Activated CD4-positive, alpha-beta T cell treated with anti-CD3 and anti-CD28 coated beads, Interleukin-2, Interleukin-4, amounts not matched to agents 100 ng/mL and 50 ng/mL, durations not matched to agents 16 hours and 8 hours (primary cell): ENCODE results near the gene PREX1.

Experiments
- DNase-seq: peaks from one replicate; pipeline ENCODE4 v3.0.0-alpha.2; 2020; ENCODE audit warnings: low spot score

Gene PREX1

DNA sequence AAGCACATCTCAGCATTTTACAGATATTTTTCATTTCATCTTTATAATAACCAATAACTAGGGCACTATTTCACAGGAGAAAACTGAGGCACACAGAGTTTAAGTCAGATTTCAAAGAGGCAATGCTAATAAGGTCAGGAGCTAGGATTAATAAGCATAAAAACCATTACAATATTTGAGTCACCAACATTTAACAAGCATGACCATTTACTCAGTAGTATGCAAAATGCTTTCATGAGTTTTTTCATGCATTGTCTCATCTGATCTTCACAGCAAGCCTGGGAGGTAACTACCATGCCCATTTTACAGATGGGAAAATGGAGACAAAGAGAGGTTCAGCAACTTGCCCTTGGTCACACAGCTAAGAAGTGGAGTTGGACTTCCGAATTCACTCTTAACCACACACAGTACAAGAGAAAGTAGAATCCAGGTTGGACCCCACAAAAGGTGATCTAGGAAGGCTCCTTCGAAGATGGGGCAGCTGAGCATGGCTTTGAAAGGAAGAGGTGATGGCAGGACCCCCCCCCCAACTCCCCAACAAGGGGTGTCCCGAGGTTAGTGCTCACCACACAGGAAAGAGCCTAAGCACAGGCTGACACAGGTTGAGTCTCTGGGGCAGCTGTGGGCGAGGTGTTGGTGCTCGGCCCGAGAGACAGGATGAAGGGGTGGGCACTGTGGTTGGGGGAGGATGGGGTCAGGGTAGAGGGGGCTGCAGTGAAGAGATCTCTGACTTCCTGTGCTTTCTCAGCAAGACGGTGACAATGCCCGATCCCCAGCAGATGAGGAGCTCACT is 108.8 kb downstream of the PREX1 start:
- peak; percentile 66 for DNase-seq

DNA sequence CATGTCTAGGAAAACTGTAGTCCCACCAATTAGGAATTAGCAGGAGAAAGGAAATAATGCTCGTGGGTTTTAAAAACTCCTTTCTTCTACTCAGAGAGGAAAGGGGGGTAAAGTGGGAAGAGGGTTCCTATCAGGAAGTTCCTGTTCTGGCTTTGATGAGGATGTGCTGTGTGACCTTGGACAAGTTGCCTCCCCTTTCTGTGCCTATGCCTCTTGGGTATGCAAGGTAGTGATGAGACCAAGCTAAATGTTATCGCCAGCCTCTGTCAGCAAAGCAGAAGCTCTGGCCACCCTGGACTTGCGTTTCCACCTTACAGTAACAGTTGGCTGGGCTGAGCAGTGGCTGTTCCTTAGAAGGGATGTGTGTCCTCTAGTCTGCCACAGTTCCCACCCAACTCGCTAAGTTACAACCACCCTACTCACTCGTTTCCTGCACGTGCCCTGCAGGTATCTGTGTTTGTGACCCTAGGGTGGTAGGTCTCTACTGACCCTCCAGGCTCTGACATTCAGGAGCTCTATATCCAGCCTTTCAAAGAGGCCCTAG is 110.0 kb downstream of the PREX1 start:
- DNase-seq, result no peak

DNA sequence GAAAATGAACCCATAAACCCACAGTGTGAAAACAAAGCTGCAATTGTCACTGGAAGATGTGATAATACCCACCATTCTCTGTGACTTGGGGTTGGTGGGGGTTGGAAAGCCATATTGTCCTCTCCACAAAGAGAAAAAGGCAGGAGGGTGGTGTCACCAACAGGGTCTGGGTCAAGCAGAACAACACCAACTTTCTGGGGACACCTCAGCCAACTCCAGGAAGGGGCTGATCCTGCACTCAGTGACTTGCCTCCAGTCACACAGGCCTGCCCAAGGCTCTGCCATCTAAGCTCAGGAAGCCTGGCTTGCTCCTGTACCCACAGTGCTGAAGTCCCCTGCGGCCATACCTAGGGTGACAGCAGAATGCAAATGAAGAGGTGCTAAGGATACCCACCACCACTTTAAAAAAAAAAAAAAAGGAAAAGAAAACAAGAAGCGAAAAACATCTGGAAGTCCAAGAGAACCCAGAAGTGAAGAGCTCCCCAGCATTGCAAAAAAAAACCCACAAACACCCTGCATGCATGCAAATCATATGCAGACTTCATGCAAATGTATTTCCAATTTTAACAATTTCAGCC is 110.6 kb downstream of the PREX1 start:
- no peak for DNase-seq

DNA sequence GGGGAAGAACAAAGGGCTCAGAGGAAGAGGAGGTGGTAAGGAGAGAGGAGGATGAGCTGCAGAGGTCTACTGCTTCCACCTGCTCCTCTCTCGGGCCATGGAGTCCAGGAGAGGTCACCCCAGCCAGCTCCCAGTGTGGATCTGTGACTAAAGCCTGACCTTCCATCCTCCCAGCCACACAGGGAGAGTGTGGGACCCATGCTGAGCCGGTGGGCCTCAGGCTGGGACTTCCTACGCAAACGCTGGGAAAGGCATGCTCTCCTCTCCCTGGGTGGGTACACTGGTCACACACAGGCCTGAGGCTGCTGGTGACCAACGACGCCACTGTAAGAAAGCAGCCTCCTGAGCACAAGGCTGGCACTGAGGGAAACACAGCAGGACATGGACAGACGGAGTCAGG is 111.3 kb downstream of the PREX1 start:
- no peak for DNase-seq

DNA sequence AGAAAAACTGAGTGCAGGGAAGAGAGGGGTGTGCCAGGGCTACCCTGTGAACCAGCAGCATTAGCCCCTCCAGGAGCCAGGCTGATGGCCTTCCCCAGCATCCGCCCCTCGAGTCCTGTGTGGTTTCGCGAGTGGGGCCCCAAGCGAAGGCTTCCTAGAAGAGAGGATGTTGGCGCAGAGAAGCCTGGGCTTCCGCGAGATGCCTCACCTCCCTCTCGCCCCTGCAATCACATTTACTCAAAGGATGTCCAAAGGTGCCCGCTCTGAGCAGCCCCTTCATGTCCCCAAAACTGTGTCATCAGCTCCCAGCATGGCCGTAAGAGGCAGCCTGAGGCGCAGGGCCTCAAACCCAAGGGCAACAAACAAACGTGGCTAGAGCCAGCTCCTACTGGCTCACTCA is 111.7 kb downstream of the PREX1 start:
- DNase-seq, result peak; percentile 77

DNA sequence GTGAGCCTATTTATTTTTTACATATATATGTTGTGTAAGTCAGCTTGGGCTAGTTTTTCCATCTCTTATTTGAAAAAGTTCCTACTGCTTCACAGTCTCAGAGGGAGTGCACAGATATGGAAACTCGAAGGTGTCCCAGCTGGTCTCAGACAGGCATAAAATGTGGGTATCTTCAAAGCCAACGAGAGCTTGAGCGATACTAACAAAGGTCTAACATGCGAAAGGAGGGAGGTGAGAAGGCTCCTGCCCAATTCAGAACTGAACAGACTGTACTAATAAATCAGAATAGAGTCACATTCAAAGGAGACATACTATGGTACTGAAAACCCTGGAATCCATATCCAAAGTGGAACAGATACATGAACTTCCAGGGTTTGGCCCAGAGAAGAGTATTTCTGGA is 113.0 kb downstream of the PREX1 start:
- DNase-seq, result no peak

DNA sequence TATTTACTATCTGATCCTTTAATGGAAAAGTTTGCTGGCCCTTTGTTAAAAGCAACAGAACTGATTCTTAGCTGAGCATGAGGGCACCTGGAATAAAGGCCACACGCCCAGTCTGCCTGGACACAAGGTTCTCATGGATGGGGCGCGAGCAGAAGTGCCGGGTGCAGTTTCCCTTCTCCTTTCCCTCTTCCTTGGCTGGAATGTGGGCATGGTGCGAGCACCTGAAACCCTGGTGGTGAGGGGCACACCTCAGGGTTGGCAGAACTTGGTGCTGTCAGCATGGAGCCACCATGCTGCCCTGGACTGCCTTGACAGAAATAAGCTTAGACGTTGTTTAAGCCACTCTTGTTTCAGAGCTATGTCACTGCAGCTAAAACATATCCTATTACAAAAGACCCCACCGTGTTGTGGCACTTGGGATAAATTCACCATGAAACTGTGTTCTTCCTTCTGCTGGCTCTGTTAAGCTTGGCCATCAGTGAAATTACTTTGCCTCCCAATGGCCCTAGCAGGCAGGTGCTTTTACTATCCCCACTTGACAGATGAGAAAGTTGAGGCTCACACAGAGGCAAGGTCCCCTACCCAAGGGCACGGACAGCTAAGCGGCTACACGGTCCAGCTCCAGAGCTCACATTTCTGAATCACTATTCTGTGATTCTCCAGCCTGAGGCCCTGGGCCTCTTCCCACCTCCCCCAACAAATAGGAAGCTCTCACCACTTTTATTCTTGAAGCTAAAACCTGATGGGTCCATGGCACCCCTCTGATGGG is 115.9 kb downstream of the PREX1 start:
- no peak for DNase-seq

DNA sequence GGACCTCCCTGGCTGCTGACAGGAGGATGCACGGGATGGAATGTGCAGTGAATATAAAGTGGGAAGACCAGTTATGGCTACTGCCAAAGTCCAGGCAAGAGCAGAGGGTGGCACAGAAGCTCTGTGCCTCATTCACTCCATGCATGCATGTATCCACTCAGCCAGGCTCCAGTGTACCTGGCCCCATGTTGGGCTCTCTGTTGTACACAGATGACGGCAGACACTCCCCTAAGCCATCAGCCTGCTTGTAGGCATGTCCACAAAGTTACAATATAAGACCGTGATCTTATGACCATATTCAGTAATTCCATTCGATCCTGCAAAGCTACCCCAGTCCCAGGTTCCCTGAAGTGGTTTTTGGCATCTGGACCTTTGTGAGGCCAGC is 116.8 kb downstream of the PREX1 start:
- no peak for DNase-seq

DNA sequence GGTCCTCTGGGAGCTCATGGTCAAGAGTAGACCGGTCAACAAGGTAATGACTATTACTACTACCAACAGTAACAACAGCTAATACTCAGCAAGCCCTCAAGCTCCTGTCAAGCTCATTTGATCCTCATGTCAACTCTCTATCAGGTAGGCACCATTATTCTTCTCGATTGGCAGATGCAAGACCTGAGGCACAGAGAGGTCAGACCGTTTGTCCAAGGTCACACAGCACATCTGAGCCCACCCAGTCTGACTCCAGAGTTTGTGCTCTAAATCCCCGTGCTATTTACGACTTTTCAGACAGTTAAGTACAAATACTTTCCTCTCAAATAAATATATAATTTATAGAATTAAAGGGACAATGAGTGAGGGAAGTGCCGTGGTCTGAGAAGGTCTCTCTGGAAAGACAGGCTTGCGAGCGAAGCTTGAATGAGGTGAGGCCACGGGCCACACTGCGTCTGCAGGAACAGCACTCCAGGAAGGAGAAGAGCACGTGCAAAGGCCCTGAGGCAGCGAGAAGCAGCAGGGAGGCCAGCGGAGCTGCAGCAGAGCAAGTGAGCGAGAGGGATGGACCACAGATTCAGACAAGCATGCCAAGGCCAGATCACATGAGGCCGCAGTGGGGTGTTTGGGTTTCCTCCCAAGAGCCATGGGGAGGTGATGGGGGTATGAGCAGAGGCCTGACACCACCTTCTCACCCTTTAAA is 117.3 kb downstream of the PREX1 start:
- no peak for DNase-seq

DNA sequence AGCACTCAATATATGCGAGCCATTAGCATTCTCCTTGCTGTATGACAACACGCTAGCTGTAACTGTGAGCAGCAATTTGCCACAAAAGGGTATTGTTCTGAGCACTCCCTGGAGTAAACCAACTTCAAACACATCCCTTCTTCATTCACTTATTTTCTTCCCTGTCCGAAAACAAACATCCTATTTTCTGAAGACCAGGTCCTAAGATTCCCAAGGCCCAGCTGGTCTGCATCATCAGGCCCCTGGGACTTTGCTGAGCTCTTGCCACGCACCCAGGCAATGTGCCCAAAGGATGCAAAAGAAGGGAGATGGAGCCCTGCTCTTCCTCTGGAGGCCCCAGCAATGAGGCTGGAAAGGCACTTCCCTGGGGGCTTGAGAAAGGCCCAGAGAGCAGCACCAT is 118.1 kb downstream of the PREX1 start:
- no peak for DNase-seq

DNA sequence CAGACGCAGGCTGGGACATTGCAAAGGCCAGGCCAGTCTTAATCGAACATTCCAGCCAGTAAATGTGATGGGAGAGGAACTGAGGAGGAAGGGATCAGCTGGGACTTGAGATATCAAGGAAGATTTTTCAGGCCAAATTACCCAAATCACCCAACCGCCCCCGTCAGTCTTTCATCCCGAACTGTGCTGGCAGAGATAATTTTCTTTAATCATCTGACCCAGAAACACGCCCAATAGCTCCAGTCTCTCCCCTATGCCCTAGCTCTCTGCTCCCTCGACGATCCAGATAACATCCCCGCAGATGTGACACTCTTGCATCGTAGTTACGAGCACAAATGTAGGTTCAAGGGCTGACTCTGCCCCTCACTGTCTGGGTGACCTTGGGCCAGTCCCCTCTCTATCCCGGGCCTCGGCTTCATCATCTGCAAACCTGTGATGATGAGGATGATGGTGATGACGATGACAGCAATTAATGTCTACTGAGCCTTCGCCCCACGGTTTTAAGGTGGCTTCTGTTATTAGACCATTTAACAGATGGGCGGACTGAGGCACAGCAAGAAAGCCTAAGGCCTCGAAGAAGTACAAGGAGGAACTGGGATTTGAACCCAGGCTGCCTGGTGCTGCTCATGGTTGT is 118.6 kb downstream of the PREX1 start:
- no peak for DNase-seq

DNA sequence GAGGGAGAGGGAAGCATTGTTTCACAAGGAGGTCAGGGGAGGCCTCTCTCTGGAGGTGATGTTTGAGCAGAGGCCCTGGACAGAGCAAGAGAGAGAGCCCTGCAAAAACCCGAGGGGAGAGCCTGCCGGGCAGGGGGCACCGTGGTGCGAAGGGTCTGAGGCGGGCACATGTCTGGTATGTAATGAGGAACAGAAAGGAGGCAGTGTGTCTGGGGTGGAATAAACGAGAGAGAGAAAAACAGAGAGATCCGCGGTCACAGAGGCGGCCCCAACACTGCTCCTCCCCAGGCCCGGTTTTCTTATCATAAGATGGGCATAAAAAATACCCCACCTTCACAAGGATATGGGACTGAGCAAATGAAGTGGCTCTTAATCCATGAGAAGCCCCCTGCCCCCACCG is 119.2 kb downstream of the PREX1 start:
- no peak for DNase-seq

DNA sequence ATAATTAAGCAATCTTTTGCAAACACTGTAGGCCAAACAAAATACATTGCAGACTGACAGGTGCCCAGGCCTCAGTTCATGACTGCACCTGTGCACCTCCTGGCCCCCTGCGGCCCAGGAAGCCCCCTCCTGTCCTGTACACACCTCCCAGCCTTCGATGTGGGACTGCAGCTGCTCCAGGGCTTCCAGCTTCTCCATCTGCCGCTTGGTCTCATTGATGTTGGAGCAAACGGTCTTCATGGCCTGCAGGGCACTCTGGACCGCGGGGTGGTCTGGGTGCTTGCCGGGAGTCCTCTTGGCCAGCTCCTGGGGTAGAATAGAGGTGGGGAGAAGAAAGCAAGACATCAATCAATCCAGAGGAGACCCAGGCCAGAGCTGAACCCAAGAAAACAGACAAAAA is 119.7 kb downstream of the PREX1 start:
- DNase-seq, result no peak

DNA sequence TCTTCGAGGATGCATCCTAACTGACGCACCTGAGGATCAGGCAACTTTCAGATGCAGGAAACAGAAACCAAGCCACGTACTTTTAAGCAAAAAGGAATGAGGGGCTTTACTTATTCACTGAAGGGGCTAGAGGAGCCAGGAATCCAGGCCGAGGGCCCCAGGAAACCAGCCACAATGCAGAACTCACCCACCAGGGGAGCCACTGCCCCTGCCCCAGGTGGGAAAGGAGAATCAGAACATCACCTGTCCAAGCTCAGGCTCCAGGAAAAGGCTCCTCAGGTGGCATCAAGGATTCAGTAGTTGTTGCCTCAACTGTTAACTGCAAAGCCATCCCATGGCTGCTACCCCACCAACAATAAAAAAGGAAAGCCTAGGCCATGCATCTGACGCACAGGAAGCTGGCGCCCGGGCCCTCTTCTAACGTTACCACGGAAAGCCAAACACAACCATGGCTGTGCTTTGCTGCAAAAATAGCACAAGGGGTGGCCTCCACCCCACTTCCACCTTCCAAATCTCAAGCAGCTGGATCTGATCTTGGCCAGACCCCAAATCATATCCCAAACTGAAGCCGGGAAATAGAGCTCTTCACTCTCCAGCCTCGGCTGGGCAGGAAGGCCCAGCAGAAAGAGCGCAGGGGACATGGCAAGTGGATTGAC is 121.0 kb downstream of the PREX1 start:
- no peak for DNase-seq

DNA sequence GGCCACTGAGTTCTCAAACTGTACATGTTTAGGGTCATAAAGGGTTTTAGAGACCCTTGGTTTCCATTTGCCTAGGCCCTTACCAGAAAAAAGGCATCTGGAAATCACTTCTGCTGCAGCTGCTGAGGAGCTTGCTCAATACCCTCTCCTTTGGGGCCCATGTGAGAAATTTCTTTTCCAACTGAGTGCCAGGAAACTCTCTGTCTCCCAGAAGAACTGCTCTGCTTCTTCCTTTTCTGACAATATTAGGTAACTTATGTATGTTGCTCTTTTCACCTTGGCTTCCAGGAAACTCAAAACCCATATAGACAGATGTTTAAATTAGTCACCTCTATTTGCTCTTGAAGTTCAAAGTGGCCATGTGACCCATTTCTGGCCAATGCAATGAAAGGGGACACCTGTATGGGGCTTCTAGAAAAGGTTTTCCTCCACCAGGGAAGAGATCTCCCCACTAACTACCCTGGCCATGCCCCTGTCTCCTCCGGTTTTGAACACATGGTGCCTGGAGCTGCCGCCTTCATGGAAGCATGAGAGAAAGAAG is 121.6 kb downstream of the PREX1 start:
- DNase-seq, result peak; percentile 20

DNA sequence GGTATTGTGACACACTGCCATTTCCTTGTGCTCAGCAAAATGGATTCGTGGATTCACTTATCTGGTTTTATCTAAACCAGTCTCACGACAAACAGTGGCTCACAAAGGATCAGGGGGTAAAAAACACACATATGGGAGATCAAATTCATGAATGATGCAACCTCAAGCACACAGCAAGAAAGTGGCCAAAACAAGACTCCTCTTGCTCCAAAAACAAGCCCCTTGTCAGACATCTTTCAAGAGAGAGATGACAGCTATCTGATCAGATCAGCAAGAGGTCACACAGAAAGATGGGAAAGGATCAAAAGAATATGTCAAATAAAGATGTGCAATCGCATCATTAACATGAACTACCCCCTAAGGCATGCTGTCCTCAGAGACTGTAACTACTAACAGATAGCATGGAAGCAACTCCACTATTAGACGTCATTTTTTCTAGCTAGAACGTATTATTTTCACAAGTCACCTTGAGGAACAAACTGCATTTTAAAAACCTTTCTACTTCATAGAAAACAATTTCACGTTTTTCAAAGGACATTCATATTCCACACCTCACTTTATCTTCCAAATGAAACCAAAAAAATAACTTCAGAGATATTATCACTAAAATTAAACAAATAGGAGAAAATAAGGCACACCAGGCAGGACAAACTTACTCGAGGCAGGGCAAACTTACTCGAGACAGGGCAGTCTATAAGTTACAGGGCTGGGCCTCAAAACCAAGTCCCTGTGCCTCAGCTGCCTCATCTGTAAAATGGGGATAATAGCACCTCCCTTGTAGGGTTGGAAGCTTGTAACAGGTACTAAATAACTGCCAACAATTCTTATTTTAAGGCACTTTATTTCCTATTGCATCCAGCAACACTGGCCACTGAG is 122.3 kb downstream of the PREX1 start:
- no peak for DNase-seq

DNA sequence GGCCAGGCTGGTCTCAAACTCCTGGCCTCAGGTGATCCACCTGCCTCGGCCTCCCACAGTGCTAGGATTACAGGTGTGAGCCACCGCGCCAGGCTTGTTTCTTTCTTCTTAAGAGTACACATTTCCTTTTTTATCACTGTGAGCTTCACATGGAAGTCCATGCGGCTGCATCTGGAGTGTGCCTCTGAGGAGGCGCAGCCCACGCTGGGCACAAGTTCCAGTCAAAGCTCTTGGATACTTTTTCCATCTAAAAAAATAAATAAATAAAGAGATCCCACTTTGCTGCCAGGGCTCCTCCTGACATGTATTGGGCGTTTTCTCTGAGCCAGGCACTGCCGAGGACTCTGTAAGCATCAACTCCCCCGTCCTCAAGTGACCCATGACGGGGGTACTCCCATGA is 123.0 kb downstream of the PREX1 start:
- DNase-seq, result no peak

DNA sequence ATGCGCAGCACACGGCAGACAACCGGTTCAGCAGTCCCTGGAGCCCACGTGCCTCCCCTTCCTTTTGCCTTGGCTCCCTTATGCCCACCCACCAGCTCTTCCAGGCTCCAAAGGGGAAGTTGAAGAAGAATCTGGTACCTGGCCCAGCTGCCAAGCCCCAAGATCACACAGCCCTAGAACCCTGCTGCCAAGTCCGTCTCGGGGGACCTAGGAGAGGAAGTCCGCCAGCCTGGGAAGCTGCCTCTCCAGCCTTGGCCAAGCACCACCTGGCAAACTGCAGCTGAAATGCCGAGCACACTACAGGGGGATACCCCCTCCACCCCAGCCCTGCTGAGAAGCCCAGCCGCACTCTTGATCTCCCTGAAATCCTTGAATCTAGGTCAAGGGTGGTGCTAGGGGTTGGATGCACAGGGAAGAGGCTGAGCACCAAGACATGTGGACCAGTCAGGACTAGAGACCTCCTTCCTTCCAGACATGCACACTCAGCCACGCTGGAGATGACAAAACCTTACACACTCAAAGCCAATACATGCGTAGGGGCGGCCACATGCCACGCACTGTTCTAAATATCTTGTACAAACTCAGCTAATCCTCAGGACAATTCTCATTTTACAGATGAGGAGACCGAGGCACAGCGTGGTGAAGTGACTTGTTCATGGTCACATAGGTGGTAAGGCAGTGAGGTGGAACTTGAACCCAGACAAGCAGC is 124.1 kb downstream of the PREX1 start:
- no peak for DNase-seq

DNA sequence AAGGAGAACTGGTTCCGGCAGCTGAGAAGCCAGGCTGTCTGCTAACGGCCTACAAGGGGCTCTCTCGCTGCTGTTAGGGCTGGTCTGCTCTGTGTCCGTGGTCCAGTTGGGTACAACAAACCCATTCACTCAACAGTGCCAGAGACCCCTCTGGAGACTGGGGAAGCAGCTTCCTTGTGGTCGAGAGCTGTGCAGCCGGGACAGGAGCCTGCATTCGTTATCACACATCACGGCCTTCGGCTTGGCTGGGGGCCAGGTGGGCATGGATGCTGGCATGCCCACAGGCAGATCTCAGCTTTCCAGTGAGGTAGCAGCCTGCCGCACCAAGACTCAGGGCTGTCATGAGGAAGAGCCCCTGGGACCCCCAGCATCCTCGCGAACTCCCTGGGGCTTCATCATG is 124.7 kb downstream of the PREX1 start:
- DNase-seq, result no peak
